GM12891 (cell line): ENCODE data around the gene ETV6.

Experiments
- PAX5 ChIP-seq: IDR thresholded peaks from 2 replicates; pipeline ENCODE4 v1.6.1; 2011; ENCODE audit warnings: low read length, moderate library complexity, mild to moderate bottlenecking; ENCODE audit not compliant: insufficient read depth, severe bottlenecking
- POLR2A ChIP-seq: IDR thresholded peaks from 2 replicates; pipeline ENCODE4 v1.6.1; 2011; ENCODE audit warnings: low read depth, low read length, control low read depth
- POLR2AphosphoS5 ChIP-seq: IDR thresholded peaks from 2 replicates; pipeline ENCODE4 v1.6.1; 2011; ENCODE audit warnings: low read depth, low read length, control low read depth
- SPI1 ChIP-seq: IDR thresholded peaks from 2 replicates; pipeline ENCODE4 v1.6.1; 2011; ENCODE audit warnings: low read depth, low read length, control low read depth
- TAF1 ChIP-seq: IDR thresholded peaks from 2 replicates; pipeline ENCODE4 v1.6.1; 2011; ENCODE audit warnings: low read depth, low read length, control low read depth

DNA sequence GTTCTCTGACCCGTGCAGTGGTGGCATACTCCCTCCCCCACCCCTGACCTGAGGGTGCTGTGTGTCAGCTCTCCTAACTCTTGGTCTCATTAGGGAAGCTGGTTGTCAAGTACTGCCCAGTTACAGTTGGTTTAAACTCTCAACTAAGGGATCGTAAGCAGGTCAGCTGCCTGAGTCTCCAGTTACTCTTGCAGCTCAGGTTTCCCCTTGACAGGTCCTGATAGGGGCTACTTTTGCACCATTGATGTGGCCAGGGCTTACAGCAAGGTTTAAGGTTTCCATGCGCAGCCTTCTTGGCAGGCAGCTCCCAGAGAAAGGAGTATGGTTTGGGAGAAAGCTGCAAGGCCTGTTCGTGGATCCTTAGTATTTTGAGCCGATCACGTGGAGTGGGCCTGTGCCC, 74.5 kb downstream of the ETV6 start:
- no peak for TF ChIP-seq POLR2A
- TF ChIP-seq TAF1: no peak
- no peak for TF ChIP-seq POLR2AphosphoS5
- no peak for TF ChIP-seq SPI1
- no peak for TF ChIP-seq PAX5
